ENCODE measurements around the gene RNF224. TPM values are rescaled to one million over a fixed set of nuclear protein-coding genes. Genes with fewer than 3 reads are reported as not detected.

Gene RNF224
- total RNA-seq, 1 experiment from 2014 or later, result 1.2 TPM

GRCh38 chr9:137190315-137190856, 36.9 kb upstream of the RNF224 start:
- H3K4me3 ChIP-seq (ENCODE audit: low read length), result peak overlapping the region; percentile 99
- H3K36me3 ChIP-seq (ENCODE audit: low read depth, low read length), result no peaks in the 10 kb centered on the region
- H4K20me1 ChIP-seq (ENCODE audit: low read length), result peaks cover 11% of the 10 kb centered on the region
- peaks cover 45% of the 10 kb centered on the region for H3K79me2 ChIP-seq (ENCODE audit: low read length)
- H3K4me1 ChIP-seq (ENCODE audit: insufficient read depth, low read length), result peaks cover 35% of the 10 kb centered on the region
- H3K9me2 ChIP-seq (replicated peaks; ENCODE audit: low read length), result no peaks in the 10 kb centered on the region
- no peaks in the 10 kb centered on the region for H3K9me3 ChIP-seq (ENCODE audit: low read length)
- no peak overlapping the region for H3K9ac ChIP-seq (ENCODE audit: low read length)
- ATAC-seq, result peak; percentile 18; the same call in 1 of the 2 replicates
- peak; percentile 32 for DNase-seq
- H2AFZ ChIP-seq (ENCODE audit: low read length), result no peak overlapping the region
- no peak for TF ChIP-seq EZH2phosphoT487 (IDR thresholded peaks at IDR 0.05; ENCODE audit: borderline replicate concordance, low read length)
- TF ChIP-seq, protein P1, sequence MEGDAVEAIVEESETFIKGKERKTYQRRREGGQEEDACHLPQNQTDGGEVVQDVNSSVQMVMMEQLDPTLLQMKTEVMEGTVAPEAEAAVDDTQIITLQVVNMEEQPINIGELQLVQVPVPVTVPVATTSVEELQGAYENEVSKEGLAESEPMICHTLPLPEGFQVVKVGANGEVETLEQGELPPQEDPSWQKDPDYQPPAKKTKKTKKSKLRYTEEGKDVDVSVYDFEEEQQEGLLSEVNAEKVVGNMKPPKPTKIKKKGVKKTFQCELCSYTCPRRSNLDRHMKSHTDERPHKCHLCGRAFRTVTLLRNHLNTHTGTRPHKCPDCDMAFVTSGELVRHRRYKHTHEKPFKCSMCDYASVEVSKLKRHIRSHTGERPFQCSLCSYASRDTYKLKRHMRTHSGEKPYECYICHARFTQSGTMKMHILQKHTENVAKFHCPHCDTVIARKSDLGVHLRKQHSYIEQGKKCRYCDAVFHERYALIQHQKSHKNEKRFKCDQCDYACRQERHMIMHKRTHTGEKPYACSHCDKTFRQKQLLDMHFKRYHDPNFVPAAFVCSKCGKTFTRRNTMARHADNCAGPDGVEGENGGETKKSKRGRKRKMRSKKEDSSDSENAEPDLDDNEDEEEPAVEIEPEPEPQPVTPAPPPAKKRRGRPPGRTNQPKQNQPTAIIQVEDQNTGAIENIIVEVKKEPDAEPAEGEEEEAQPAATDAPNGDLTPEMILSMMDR (conservative IDR thresholded peaks at IDR 0.05; ENCODE audit: low read depth, low read length), result 0 out of 2 replicates have a peak, but pooled peaks have one; percentile 20
- ChIA-PET CTCF (interaction anchor here (0.6 to 1.0 kb wide), 3 partner anchors 33 to 242 kb away, joined by 4 read pairs; partner anchors contain the start of gene RNF224), POLR2A (ENCODE audit: unreplicated experiment) (interaction anchor here (0.7 kb wide), 1 partner anchor 35 kb away, joined by 8 read pairs; no protein-coding TSS in a partner anchor)
- H3F3A ChIP-seq (ENCODE audit: low read length, unreplicated experiment), result no peaks in the 10 kb centered on the region
- intact Hi-C loops (cut with micrococcal nuclease), result no loop called here
- peak overlapping the region; percentile 96 for H3K4me2 ChIP-seq (ENCODE audit: low read length)
- H3K27ac ChIP-seq (ENCODE audit: low read length), result no peak overlapping the region
- no peaks in the 10 kb centered on the region for H3K27me3 ChIP-seq (ENCODE audit: low read length)
- BruUV-seq (replicated peaks), result no TSS peak

DNA sequence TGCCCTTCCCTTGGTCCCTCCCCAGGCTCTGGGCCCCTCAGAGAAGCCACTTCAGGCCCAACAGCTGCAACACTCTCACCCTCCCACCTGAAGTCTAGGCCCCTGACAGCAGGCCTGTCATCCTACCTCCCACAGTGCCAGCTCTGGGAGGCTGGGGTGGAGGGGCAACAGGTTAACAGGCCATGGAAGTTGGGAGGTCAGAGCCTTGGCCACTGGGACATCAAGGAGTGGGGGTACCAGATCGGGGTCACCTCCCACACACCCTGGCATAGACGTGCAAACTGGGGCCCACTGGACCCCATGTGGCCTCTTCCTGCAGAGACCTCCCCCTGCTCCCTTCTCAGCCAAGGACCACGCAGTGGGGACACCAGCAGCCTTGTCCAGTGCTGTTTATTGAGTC, 36.1 kb upstream of the RNF224 start:
- POLR2A ChIA-PET (ENCODE audit: unreplicated experiment), result no interaction called here
- no peak for DNase-seq
- CTCF ChIA-PET, result no interaction called here
- no peaks in the 10 kb centered on the region for H3K36me3 ChIP-seq (ENCODE audit: low read depth, low read length)
- H3K9me2 ChIP-seq (replicated peaks; ENCODE audit: low read length), result no peaks in the 10 kb centered on the region
- H4K20me1 ChIP-seq (ENCODE audit: low read length), result peaks cover 11% of the 10 kb centered on the region
- H3F3A ChIP-seq (ENCODE audit: low read length, unreplicated experiment), result no peaks in the 10 kb centered on the region
- no peak overlapping the region for H3K27ac ChIP-seq (ENCODE audit: low read length)
- no peak overlapping the region for H2AFZ ChIP-seq (ENCODE audit: low read length)
- no peaks in the 10 kb centered on the region for H3K27me3 ChIP-seq (ENCODE audit: low read length)
- intact Hi-C loops (cut with micrococcal nuclease), result no loop called here
- H3K79me2 ChIP-seq (ENCODE audit: low read length), result peaks cover 38% of the 10 kb centered on the region
- BruUV-seq (replicated peaks), result no TSS peak
- no peak overlapping the region for H3K4me3 ChIP-seq (ENCODE audit: low read length)
- no peak overlapping the region for H3K4me2 ChIP-seq (ENCODE audit: low read length)
- no peak for ATAC-seq
- H3K9me3 ChIP-seq (ENCODE audit: low read length), result no peaks in the 10 kb centered on the region
- TF ChIP-seq, protein P1 (conservative IDR thresholded peaks at IDR 0.05; ENCODE audit: low read depth, low read length), result no peak
- TF ChIP-seq EZH2 (IDR thresholded peaks at IDR 0.05; ENCODE audit: low read length, unreplicated experiment) (no peak), EZH2phosphoT487 (IDR thresholded peaks at IDR 0.05; ENCODE audit: borderline replicate concordance, low read length) (no peak)
- H3K4me1 ChIP-seq (ENCODE audit: insufficient read depth, low read length), result peaks cover 41% of the 10 kb centered on the region
- H3K9ac ChIP-seq (ENCODE audit: low read length), result no peak overlapping the region

DNA sequence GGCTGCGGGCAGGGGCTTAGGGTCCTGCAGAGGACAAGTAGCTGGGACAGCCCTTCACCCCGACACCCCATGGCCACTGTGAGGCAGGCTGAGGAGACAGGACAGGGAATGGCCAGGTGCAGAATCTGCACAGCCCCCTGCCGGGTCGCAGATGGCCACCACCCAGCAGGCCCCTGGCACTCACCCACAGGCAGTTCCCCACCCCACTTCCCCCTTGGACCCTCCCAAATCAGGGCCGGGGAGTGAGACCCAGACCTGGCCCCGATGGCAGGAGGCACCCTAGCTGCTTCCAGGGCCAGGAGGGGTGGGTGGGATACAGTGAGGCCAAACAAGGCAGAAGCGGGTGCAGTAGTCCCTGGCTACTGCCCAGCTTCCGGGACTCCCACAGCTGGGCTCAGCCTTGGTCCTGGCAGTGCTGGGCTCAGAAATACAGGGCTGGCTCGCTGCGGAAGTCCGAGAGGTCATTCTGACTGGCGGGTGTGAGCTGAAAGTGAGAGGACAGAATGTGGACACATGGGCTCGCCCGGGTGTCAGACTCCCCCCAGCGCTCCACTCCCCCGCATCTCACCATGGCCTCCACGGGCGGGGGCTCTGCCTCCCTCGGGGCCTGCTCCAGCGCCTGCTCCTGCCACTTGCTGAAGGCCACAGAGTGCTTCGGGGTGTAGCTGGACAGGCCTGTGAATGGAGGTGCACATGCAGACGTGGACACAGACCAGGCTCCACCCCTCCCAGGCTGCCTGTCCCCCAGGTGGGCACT, 35.4 kb upstream of the RNF224 start:
- H3F3A ChIP-seq (ENCODE audit: low read length, unreplicated experiment), result no peaks in the 10 kb centered on the region
- BruUV-seq (replicated peaks), result no TSS peak
- H3K4me2 ChIP-seq (ENCODE audit: low read length), result no peak overlapping the region
- no peak overlapping the region for H3K27ac ChIP-seq (ENCODE audit: low read length)
- H3K27me3 ChIP-seq (ENCODE audit: low read length), result no peaks in the 10 kb centered on the region
- H3K36me3 ChIP-seq (ENCODE audit: low read depth, low read length), result no peaks in the 10 kb centered on the region
- intact Hi-C loops (cut with micrococcal nuclease), result no loop called here
- H3K9me2 ChIP-seq (replicated peaks; ENCODE audit: low read length), result no peaks in the 10 kb centered on the region
- ATAC-seq (no peak), DNase-seq (no peak)
- TF ChIP-seq, protein P1 (conservative IDR thresholded peaks at IDR 0.05; ENCODE audit: low read depth, low read length), result no peak
- TF ChIP-seq EZH2phosphoT487 (IDR thresholded peaks at IDR 0.05; ENCODE audit: borderline replicate concordance, low read length), result no peak
- TF ChIP-seq EZH2 (IDR thresholded peaks at IDR 0.05; ENCODE audit: low read length, unreplicated experiment), result no peak
- CTCF ChIA-PET, result no interaction called here
- H3K4me3 ChIP-seq (ENCODE audit: low read length), result no peak overlapping the region
- POLR2A ChIA-PET (ENCODE audit: unreplicated experiment), result no interaction called here
- peaks cover 11% of the 10 kb centered on the region for H4K20me1 ChIP-seq (ENCODE audit: low read length)
- peaks cover 32% of the 10 kb centered on the region for H3K79me2 ChIP-seq (ENCODE audit: low read length)
- no peak overlapping the region for H3K9ac ChIP-seq (ENCODE audit: low read length)
- peaks cover 35% of the 10 kb centered on the region for H3K4me1 ChIP-seq (ENCODE audit: insufficient read depth, low read length)
- no peaks in the 10 kb centered on the region for H3K9me3 ChIP-seq (ENCODE audit: low read length)
- H2AFZ ChIP-seq (ENCODE audit: low read length), result no peak overlapping the region

All from PC-3 (cell line).